GM19035 (cell line): ENCODE data around the gene AMOT.

Experiments used
- ATAC-seq: cut with Tn5 transposase; IDR thresholded peaks from one replicate; pipeline ENCODE4 v1.9.1; 2021; ENCODE audit not compliant: unreplicated experiment

AMOT gene

GRCh38 chrX:112803060-112803459, 37.6 kb downstream of the AMOT start:
- no peak for ATAC-seq

GRCh38 chrX:112802541-112802940, 38.1 kb downstream of the AMOT start:
- no peak for ATAC-seq

GRCh38 chrX:112800971-112801775, 39.5 kb downstream of the AMOT start:
- no peak for ATAC-seq

- no peak for ATAC-seq
These were observed 41.2 kb downstream of the AMOT start for GRCh38 chrX:112799425-112799824.

GRCh38 chrX:112798736-112799135, 41.9 kb downstream of the AMOT start:
- no peak for ATAC-seq

- ATAC-seq = no peak
These were observed 50.7 kb downstream of the AMOT start for GRCh38 chrX:112789931-112790330.

- ATAC-seq = no peak
These were observed 54.6 kb downstream of the AMOT start for GRCh38 chrX:112786076-112786475.

GRCh38 chrX:112785344-112785743, 55.3 kb downstream of the AMOT start:
- no peak for ATAC-seq

GRCh38 chrX:112784692-112785091, 55.9 kb downstream of the AMOT start:
- no peak for ATAC-seq

GRCh38 chrX:112779139-112779538, 61.5 kb downstream of the AMOT start:
- ATAC-seq = no peak

- no peak for ATAC-seq
These were observed 65.9 kb downstream of the AMOT start for GRCh38 chrX:112774651-112775293.

GRCh38 chrX:112774142-112774541, 66.5 kb downstream of the AMOT start:
- no peak for ATAC-seq

- ATAC-seq = no peak
These were observed 71.6 kb downstream of the AMOT start for GRCh38 chrX:112769034-112769433.

GRCh38 chrX:112768563-112768962, 72.1 kb downstream of the AMOT start:
- ATAC-seq = no peak

GRCh38 chrX:112766774-112767173, 73.9 kb downstream of the AMOT start:
- ATAC-seq = no peak

GRCh38 chrX:112761242-112762207, 79.1 kb downstream of the AMOT start:
- peak; percentile 80 for ATAC-seq

- peak; percentile 44 for ATAC-seq
These were observed 79.9 kb downstream of the AMOT start for GRCh38 chrX:112760697-112761096.

- no peak for ATAC-seq
These were observed 80.7 kb downstream of the AMOT start for GRCh38 chrX:112759966-112760365.

- no peak for ATAC-seq
These were observed 81.1 kb downstream of the AMOT start for GRCh38 chrX:112759512-112759911.

- ATAC-seq = no peak
These were observed 82.7 kb downstream of the AMOT start for GRCh38 chrX:112757946-112758345.

GRCh38 chrX:112753116-112753515, 87.5 kb downstream of the AMOT start:
- ATAC-seq = no peak
